H1 (cell line): ENCODE data around the gene TSC22D4. TPM values are rescaled to one million over a fixed set of nuclear protein-coding genes. Genes with fewer than 3 reads are reported as not detected.

Source experiments
- CTCF ChIA-PET: fragments of 300-600 bp; sonication (Branson Sonifier 250); formaldehyde crosslinking; loops from one replicate; lab custom pipeline; 2021; ENCODE audit not compliant: partially characterized antibody; lab: Charles Lee
- POLR2A ChIA-PET: fragments of 300-600 bp; sonication (Branson Sonifier 250); formaldehyde crosslinking; loops from one replicate; lab custom pipeline; 2021; ENCODE audit warnings: inconsistent platforms; ENCODE audit not compliant: partially characterized antibody; lab: Charles Lee
- DNase-seq, 2 experiments: peaks; one replicate each; pipeline versions ENCODE4 v3.0.0 to v3.0.0-alpha.2; 2010 to 2022; ENCODE audit warnings: low spot score in 2 of 2, low read depth in 1 of 2, mixed read lengths in 1 of 2
- FAIRE-seq: peaks from 2 replicates; lab custom pipeline; 2011; peaks lifted over from hg19 to GRCh38; lab: Jason Lieb, UNC
- H2AFZ ChIP-seq: 2 replicates; pipeline ENCODE4 v1.8.1; 2012; ENCODE audit warnings: low read length, inconsistent platforms
- H2AK5ac ChIP-seq: 2 replicates; pipeline ENCODE4 v1.6.1; 2013; ENCODE audit warnings: low read depth, low read length
- H2BK120ac ChIP-seq: replicated peaks from 2 replicates; pipeline ENCODE3; 2013; ENCODE audit warnings: low read depth, low read length, inconsistent platforms
- H2BK12ac ChIP-seq: 2 replicates; pipeline ENCODE4 v1.6.1; 2013; ENCODE audit warnings: low read depth, low read length
- H2BK15ac ChIP-seq: 2 replicates; pipeline ENCODE4 v1.6.1; 2013; ENCODE audit warnings: low read length
- H2BK20ac ChIP-seq: 2 replicates; pipeline ENCODE4 v1.6.1; 2013; ENCODE audit warnings: low read length
- H2BK5ac ChIP-seq: 2 replicates; pipeline ENCODE4 v1.6.1; 2013; ENCODE audit warnings: low read depth, low read length
- H3K14ac ChIP-seq: 2 replicates; pipeline ENCODE4 v1.6.1; 2013; ENCODE audit warnings: inconsistent platforms; ENCODE audit not compliant: insufficient read length
- H3K18ac ChIP-seq: 2 replicates; pipeline ENCODE4 v1.6.1; 2013; ENCODE audit warnings: low read length; ENCODE audit errors: extremely low read depth
- H3K23ac ChIP-seq: 2 replicates; pipeline ENCODE4 v1.6.1; 2013; ENCODE audit warnings: inconsistent platforms; ENCODE audit not compliant: insufficient read length
- H3K23me2 ChIP-seq: 2 replicates; pipeline ENCODE4 v1.6.1; 2013; ENCODE audit warnings: low read depth, low read length
- H3K27ac ChIP-seq: 2 replicates; pipeline ENCODE4 v1.6.1; 2011; ENCODE audit warnings: low read depth, low read length, inconsistent platforms
- H3K27me3 ChIP-seq, 4 experiments: replicated peaks in 1 of 4; 1 replicate in 1 of 4; 2 replicates in 3 of 4; pipeline versions ENCODE4 v1.6.1 to v1.8.1; 2011 to 2013; ENCODE audit warnings: low read length in 3 of 4, mild to moderate bottlenecking in 3 of 4, inconsistent platforms in 2 of 4, mixed read lengths in 2 of 4, moderate library complexity in 1 of 4; ENCODE audit not compliant: control insufficient read depth in 3 of 4, insufficient read depth in 3 of 4; ENCODE audit errors: extremely low read depth in 1 of 4
- H3K36me3 ChIP-seq, 4 experiments: 2 replicates each; pipeline versions ENCODE4 v1.6.1 to v1.8.1; 2011 to 2013; ENCODE audit warnings: mild to moderate bottlenecking in 4 of 4, low read length in 3 of 4, moderate library complexity in 2 of 4, control low read depth in 1 of 4, inconsistent platforms in 1 of 4; ENCODE audit not compliant: insufficient read depth in 4 of 4, control insufficient read depth in 2 of 4
- H3K4ac ChIP-seq: replicated peaks from 2 replicates; pipeline ENCODE3; 2013; ENCODE audit warnings: low read length, low read depth, mixed read lengths, inconsistent platforms; ENCODE audit not compliant: insufficient read length
- H3K4me1 ChIP-seq, 4 experiments: replicated peaks in 1 of 4; 1 replicate in 1 of 4; 2 replicates in 3 of 4; pipeline versions ENCODE4 v1.6.1 to v1.8.1; 2011 to 2013; ENCODE audit warnings: low read length in 3 of 4, inconsistent platforms in 2 of 4, mixed read lengths in 1 of 4; ENCODE audit not compliant: insufficient read depth in 4 of 4, control insufficient read depth in 3 of 4
- H3K4me2 ChIP-seq, 2 experiments: 2 replicates each; pipeline versions ENCODE4 v1.6.1 to v1.8.1; 2011 to 2013; ENCODE audit warnings: low read depth in 2 of 2, low read length in 2 of 2, control low read depth in 1 of 2, inconsistent platforms in 1 of 2, mild to moderate bottlenecking in 1 of 2; ENCODE audit not compliant: insufficient read depth in 1 of 2
- H3K4me3 ChIP-seq, 4 experiments: fragments of 200-600, 300-600 bp in 1 of 4; sonication (generic), shearing (Covaris generic), sonication (Bioruptor Twin) in 1 of 4; 2 replicates each; pipeline versions ENCODE4 v1.5.1 to v1.8.1; 2011 to 2016; ENCODE audit warnings: low read length in 4 of 4, low read depth in 3 of 4, control low read depth in 2 of 4, inconsistent platforms in 2 of 4, mild to moderate bottlenecking in 2 of 4, mixed read lengths in 1 of 4, moderate library complexity in 1 of 4; ENCODE audit not compliant: insufficient read depth in 2 of 4; ENCODE audit errors: extremely low read depth in 1 of 4
- H3K56ac ChIP-seq: replicated peaks from 2 replicates; pipeline ENCODE3; 2013; ENCODE audit warnings: low read depth, mild to moderate bottlenecking, mixed read lengths, low read length, inconsistent platforms; ENCODE audit not compliant: insufficient read length
- H3K79me1 ChIP-seq: 2 replicates; pipeline ENCODE4 v1.6.1; 2013; ENCODE audit warnings: low read depth, low read length, control low read depth
- H3K79me2 ChIP-seq, 2 experiments: 2 replicates each; pipeline versions ENCODE4 v1.6.1 to v1.8.1; 2012 to 2013; ENCODE audit warnings: low read length in 2 of 2, mild to moderate bottlenecking in 2 of 2, inconsistent platforms in 1 of 2; ENCODE audit not compliant: insufficient read depth in 2 of 2, control insufficient read depth in 1 of 2
- H3K9ac ChIP-seq, 4 experiments: replicated peaks in 1 of 4; 1 replicate in 1 of 4; 2 replicates in 3 of 4; pipeline versions ENCODE4 v1.6.1 to v1.8.1; 2011 to 2013; ENCODE audit warnings: low read depth in 3 of 4, low read length in 3 of 4, control low read depth in 2 of 4, mild to moderate bottlenecking in 2 of 4, moderate library complexity in 2 of 4, inconsistent platforms in 1 of 4; ENCODE audit errors: extremely low read depth in 1 of 4
- H3K9me3 ChIP-seq, 2 experiments: 2 replicates each; pipeline versions ENCODE4 v1.6.1 to v1.8.1; 2012 to 2013; ENCODE audit warnings: mild to moderate bottlenecking in 2 of 2, moderate library complexity in 2 of 2, control low read depth in 1 of 2, inconsistent platforms in 1 of 2, low read depth in 1 of 2, low read length in 1 of 2, mixed read lengths in 1 of 2; ENCODE audit not compliant: insufficient read depth in 2 of 2
- H4K20me1 ChIP-seq, 2 experiments: replicated peaks in 1 of 2; 2 replicates each; pipeline versions ENCODE3 to v1.8.1; 2011 to 2013; ENCODE audit warnings: inconsistent platforms in 2 of 2, low read length in 2 of 2, mild to moderate bottlenecking in 1 of 2; ENCODE audit not compliant: insufficient read depth in 2 of 2, control insufficient read depth in 1 of 2
- H4K5ac ChIP-seq: 2 replicates; pipeline ENCODE4 v1.6.1; 2013; ENCODE audit warnings: low read length, low read depth, mixed read lengths, inconsistent platforms; ENCODE audit not compliant: insufficient read length
- H4K8ac ChIP-seq: 2 replicates; pipeline ENCODE4 v1.8.0; 2013; ENCODE audit warnings: mild to moderate bottlenecking, moderate library complexity, low read length, inconsistent platforms; ENCODE audit not compliant: insufficient read depth; ENCODE audit errors: extremely low read depth
- H4K91ac ChIP-seq: replicated peaks from 2 replicates; pipeline ENCODE3; 2013; ENCODE audit warnings: low read length, mixed read lengths, inconsistent platforms; ENCODE audit not compliant: insufficient read length
- ATF2 ChIP-seq: IDR thresholded peaks from 2 replicates; pipeline ENCODE4 v1.6.1; 2012; ENCODE audit warnings: low read length, inconsistent platforms
- EZH2 ChIP-seq: fragments of 200-600 bp; sonication (generic); IDR thresholded peaks from 2 replicates; pipeline ENCODE4 v1.7.1; 2012; ENCODE audit warnings: low read depth, mild to moderate bottlenecking, moderate library complexity, low read length, inconsistent platforms; ENCODE audit not compliant: severe bottlenecking
- HDAC2 ChIP-seq, 2 experiments: fragments of 300-600 bp in 1 of 2; sonication (generic) in 1 of 2; IDR thresholded peaks; 2 replicates each; pipeline ENCODE4 v1.6.1; 2011 to 2012; ENCODE audit warnings: low read depth in 2 of 2, low read length in 2 of 2, mild to moderate bottlenecking in 2 of 2, moderate library complexity in 2 of 2, borderline replicate concordance in 1 of 2, inconsistent platforms in 1 of 2
- KDM5A ChIP-seq: fragments of 200-600 bp; IDR thresholded peaks from 2 replicates; pipeline ENCODE4 v1.7.1; 2012; ENCODE audit warnings: mild to moderate bottlenecking, low read length, inconsistent platforms, mixed read lengths
- NRF1 ChIP-seq: IDR thresholded peaks from 2 replicates; pipeline ENCODE4 v1.6.1; 2011; ENCODE audit warnings: mild to moderate bottlenecking, low read depth, low read length, improper control_type of control experiment
- SIRT6 ChIP-seq: IDR thresholded peaks from one replicate; pipeline ENCODE4 v1.7.1; 2012; ENCODE audit warnings: low read length, inconsistent platforms
- TAF7 ChIP-seq: optimal IDR thresholded peaks from 2 replicates; pipeline ENCODE3; 2011; ENCODE audit warnings: low read depth, mild to moderate bottlenecking, inconsistent platforms, low read length, moderate library complexity, borderline replicate concordance
- WGBS, 2 experiments: shearing (Covaris generic) in 1 of 2; methylation state at CpG; one replicate each; pipeline versions ENCODE4 v1.1.6 to v1.1.7; 2013 to 2015; ENCODE audit warnings: low lambda C conversion rate in 2 of 2, mixed read lengths in 2 of 2, inconsistent platforms in 1 of 2, low coverage in 1 of 2, missing lambda C conversion rate in 1 of 2; ENCODE audit not compliant: insufficient replicate concordance in 2 of 2, insufficient coverage in 1 of 2, insufficient read length in 1 of 2; ENCODE audit errors: extremely low coverage in 1 of 2, missing lambda C conversion rate in 1 of 2; 5-methylcytosine and 5-hydroxymethylcytosine counted together
- polyA plus RNA-seq, 7 experiments: library from polyadenylated mRNA; depleted of rRNA in 3 of 7; stranded (reverse) in 5 of 7; unstranded in 2 of 7; fragments of >200 nt in 5 of 7; fragments of 200-250 nt in 2 of 7; gene quantifications; 1 replicate in 5 of 7; 2 replicates in 1 of 7; 4 replicates in 1 of 7; pipeline versions ENCODE4 v1.2.1 to v1.2.3, GENCODE V29; 2011 to 2013; ENCODE audit warnings: missing spikeins in 2 of 7, mixed read lengths in 2 of 7
- total RNA-seq: library from RNA; stranded (reverse); fragmentation: NEBNext Ultra II Directional; extraction: Animal tissue kit (Norgen Biotek cat#: 25700); gene quantifications from 2 replicates; pipeline ENCODE4 v1.2.1, GENCODE V29; 2021

The TSC22D4 gene
- total and polyA plus RNA-seq, 2 of the 8 experiments (the other 6 are each of a cell fraction or from before 2014, with no cell fraction given) = 13.2 to 20.3 TPM

GRCh38 chr7:100452513-100452912 lies 26.5 kb downstream of the TSC22D4 start:
- H3K4me1 ChIP-seq = peaks cover 0 to 8% (median 6%) of the 10 kb centered on the region in 4 experiments; a peak in 6 of 7 replicates
- H2BK12ac ChIP-seq = no peak overlapping the region
- ChIA-PET POLR2A (interaction anchor here (1.1 to 8.2 kb wide), 4 partner anchors 11 to 134 kb away, joined by 3 to 81 read pairs (median 29); partner anchors contain the start of genes FBXO24, LRCH4, MEPCE and PPP1R35), CTCF (interaction anchor here (1.3 to 8.3 kb wide), 3 partner anchors 10 to 46 kb away, joined by 5 to 70 read pairs (median 34); partner anchors contain the start of gene SPACDR)
- H2BK20ac ChIP-seq = no peak overlapping the region
- no peaks in the 10 kb centered on the region for H3K79me2 ChIP-seq
- H3K18ac ChIP-seq = no peak overlapping the region
- no peak overlapping the region for H3K27ac ChIP-seq
- no peak overlapping the region for H2BK15ac ChIP-seq
- H2BK5ac ChIP-seq = no peak overlapping the region
- H4K8ac ChIP-seq = no peak overlapping the region
- H2AK5ac ChIP-seq = no peak overlapping the region
- no peak overlapping the region for H4K5ac ChIP-seq
- H3K9me3 ChIP-seq = no peaks in the 10 kb centered on the region
- H3K9ac ChIP-seq = no peak overlapping the region
- H2BK120ac ChIP-seq = no peak overlapping the region
- no peaks in the 10 kb centered on the region for H3K27me3 ChIP-seq
- no peak for DNase-seq
- H3K4me3 ChIP-seq = no peak overlapping the region
- no peaks in the 10 kb centered on the region for H4K20me1 ChIP-seq
- no peak overlapping the region for H3K4me2 ChIP-seq
- FAIRE-seq = no peak
- no peaks in the 10 kb centered on the region for H3K36me3 ChIP-seq
- H3K4ac ChIP-seq = no peak overlapping the region
- WGBS, 2 experiments = 89% methylated on average over 3 of the region's 3 CpGs; no CpG with 5 or more reads in 1 of the 2 experiments
- H3K79me1 ChIP-seq = no peaks in the 10 kb centered on the region
- H3K23me2 ChIP-seq = no peaks in the 10 kb centered on the region
- no peak overlapping the region for H3K23ac ChIP-seq
- no peak overlapping the region for H2AFZ ChIP-seq
- H3K56ac ChIP-seq = no peak overlapping the region
- no peak overlapping the region for H3K14ac ChIP-seq
- no peak overlapping the region for H4K91ac ChIP-seq
- TF ChIP-seq HDAC2 (IDR thresholded peaks at IDR 0.05; ENCODE audit: borderline replicate concordance in 1 of 2, low read depth in 2 of 2, low read length in 2 of 2) (no peak), ATF2 (no peak), EZH2 (no peak), NRF1 (no peak), TAF7 (no peak), SIRT6 (no peak), KDM5A (no peak)
